Measurements from ENCODE around the gene PEAK1.
"Not testable (repeated sequence)": the region's sequence is repeated elsewhere in the genome, so short reads cannot be mapped to it uniquely, and the experiment has no call there.

PEAK1 gene

GRCh38 chr15:77186594-77187011 is 233.3 kb downstream of the PEAK1 start:
- DNase-seq (ENCODE audit: low read depth): peak; percentile 49
- TF ChIP-seq CTCF (conservative IDR thresholded peaks at IDR 0.05; ENCODE audit: control insufficient read depth, insufficient read depth, low read depth, low read length): peak; percentile 61
- no peak overlapping the region for H3K4me3 ChIP-seq (ENCODE audit: control insufficient read depth, low read depth, low read length)

GRCh38 chr15:77185242-77185785 is 234.6 kb downstream of the PEAK1 start:
- TF ChIP-seq CTCF (conservative IDR thresholded peaks at IDR 0.05; ENCODE audit: control insufficient read depth, insufficient read depth, low read depth, low read length): no peak

GRCh38 chr15:77184352-77184751 is 235.6 kb downstream of the PEAK1 start:
- H3K4me3 ChIP-seq (ENCODE audit: control insufficient read depth, low read depth, low read length); DNase-seq (ENCODE audit: low read depth): not testable (repeated sequence)

More at GRCh38 chr15:77185242-77185785, 234.6 kb downstream of the PEAK1 start:
- DNase-seq (ENCODE audit: low read depth): no peak
- no peak overlapping the region for H3K4me3 ChIP-seq (ENCODE audit: control insufficient read depth, low read depth, low read length)

DNA sequence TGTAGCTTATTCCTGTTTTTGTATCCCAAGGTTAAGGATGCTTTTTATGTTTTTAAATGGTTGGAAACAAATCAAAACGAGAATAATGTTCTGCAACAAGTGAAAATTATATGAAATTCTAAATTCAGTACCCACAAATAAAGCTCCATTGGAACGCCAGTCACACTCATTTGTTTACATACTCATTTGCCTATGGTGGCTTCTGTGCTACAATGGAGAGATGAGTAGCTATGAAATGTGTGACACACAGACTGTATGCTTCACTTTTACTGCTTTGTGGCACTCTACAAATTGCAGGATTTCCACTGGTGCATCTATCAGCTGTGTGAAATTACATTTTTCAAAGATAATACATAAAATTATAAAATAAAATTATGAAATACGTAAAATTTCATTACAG is 236.8 kb downstream of the PEAK1 start:
- TF ChIP-seq CTCF (conservative IDR thresholded peaks at IDR 0.05; ENCODE audit: control insufficient read depth, insufficient read depth, low read depth, low read length): no peak
- H3K4me3 ChIP-seq (ENCODE audit: control insufficient read depth, low read depth, low read length): no peak overlapping the region
- DNase-seq (ENCODE audit: low read depth): no peak

DNA sequence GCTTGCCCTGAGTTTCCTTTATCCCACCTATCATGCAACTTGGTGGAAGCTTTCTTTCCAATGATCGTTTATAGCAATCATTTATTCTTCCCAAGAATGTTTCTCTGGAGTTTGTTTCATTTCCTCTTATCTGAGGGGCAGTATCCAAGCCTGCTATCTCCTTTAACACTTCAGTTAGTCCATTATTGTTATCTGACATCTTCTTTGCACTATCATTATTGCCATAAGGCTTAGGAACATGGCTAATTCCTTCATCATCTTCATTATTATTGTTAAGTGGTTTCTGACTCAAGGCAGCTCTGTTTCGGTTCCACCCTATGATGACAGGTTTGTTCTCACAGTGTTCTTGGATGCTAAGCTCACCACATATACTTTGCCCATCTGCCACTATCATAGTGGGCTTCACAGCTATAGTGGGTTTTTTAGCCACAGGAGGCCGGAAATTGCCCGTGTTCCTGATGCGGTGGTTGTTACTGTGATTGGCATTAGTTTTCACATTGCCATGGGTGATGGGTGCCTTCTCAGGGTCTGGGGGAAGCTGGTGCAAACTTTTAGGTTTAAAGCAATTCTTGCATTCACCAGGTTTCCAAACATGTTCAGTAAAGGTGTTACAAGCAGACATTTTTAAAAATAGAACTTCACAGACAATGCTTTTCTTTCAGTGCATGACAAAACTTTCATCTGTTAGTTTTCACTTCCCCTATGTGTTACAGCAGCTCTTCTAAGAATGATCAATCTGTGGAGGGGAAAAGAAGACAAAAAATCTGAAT is 238.4 kb downstream of the PEAK1 start:
- DNase-seq (ENCODE audit: low read depth): peak; percentile 8
- no peak overlapping the region for H3K4me3 ChIP-seq (ENCODE audit: control insufficient read depth, low read depth, low read length)
- no peak for TF ChIP-seq CTCF (conservative IDR thresholded peaks at IDR 0.05; ENCODE audit: control insufficient read depth, insufficient read depth, low read depth, low read length)

GRCh38 chr15:77180757-77181156 is 239.1 kb downstream of the PEAK1 start:
- DNase-seq (ENCODE audit: low read depth): peak; percentile 56

More at GRCh38 chr15:77180757-77181156, 239.1 kb downstream of the PEAK1 start:
- no peak overlapping the region for H3K4me3 ChIP-seq (ENCODE audit: control insufficient read depth, low read depth, low read length)
- TF ChIP-seq CTCF (conservative IDR thresholded peaks at IDR 0.05; ENCODE audit: control insufficient read depth, insufficient read depth, low read depth, low read length): no peak
